ENCODE data around the gene STAT5B. TPM values are rescaled to one million over a fixed set of nuclear protein-coding genes. Genes with fewer than 3 reads are reported as not detected.

The STAT5B gene
- total and polyA plus RNA-seq, 4 donors: 18.0 to 106 (median 66.3) TPM

GRCh38 chr17:42289611-42290181, 13.5 kb upstream of the STAT5B start:
- peak in 1 of 2 donors; percentile 44 for DNase-seq
- no peak for ATAC-seq (ENCODE audit: low FRiP score)
- peaks cover 0 to 2% of the 10 kb centered on the region in 2 donors for H3K36me3 ChIP-seq (ENCODE audit: control insufficient read depth in 1 of 2, insufficient read depth in 2 of 2, low read length in 1 of 2)
- WGBS, 2 donors: 79 to 82% methylated on average over 9 of the region's 9 CpGs
- no peak overlapping the region for H3K4me3 ChIP-seq (ENCODE audit: low read length in 2 of 2)
- no peak overlapping the region for H3K27ac ChIP-seq (ENCODE audit: low read depth in 1 of 2, low read length in 2 of 2)
- no peaks in the 10 kb centered on the region for H3K9me3 ChIP-seq (ENCODE audit: control insufficient read depth, low read length)
- intact Hi-C loops (cut with DNase I): no loop called here
- H3K27me3 ChIP-seq (ENCODE audit: control insufficient read depth in 1 of 2, insufficient read depth in 2 of 2, low read length in 1 of 2): no peaks in the 10 kb centered on the region
- no peaks in the 10 kb centered on the region for H3K4me1 ChIP-seq (ENCODE audit: control insufficient read depth in 1 of 2, insufficient read depth in 2 of 2, low read length in 2 of 2)

DNA sequence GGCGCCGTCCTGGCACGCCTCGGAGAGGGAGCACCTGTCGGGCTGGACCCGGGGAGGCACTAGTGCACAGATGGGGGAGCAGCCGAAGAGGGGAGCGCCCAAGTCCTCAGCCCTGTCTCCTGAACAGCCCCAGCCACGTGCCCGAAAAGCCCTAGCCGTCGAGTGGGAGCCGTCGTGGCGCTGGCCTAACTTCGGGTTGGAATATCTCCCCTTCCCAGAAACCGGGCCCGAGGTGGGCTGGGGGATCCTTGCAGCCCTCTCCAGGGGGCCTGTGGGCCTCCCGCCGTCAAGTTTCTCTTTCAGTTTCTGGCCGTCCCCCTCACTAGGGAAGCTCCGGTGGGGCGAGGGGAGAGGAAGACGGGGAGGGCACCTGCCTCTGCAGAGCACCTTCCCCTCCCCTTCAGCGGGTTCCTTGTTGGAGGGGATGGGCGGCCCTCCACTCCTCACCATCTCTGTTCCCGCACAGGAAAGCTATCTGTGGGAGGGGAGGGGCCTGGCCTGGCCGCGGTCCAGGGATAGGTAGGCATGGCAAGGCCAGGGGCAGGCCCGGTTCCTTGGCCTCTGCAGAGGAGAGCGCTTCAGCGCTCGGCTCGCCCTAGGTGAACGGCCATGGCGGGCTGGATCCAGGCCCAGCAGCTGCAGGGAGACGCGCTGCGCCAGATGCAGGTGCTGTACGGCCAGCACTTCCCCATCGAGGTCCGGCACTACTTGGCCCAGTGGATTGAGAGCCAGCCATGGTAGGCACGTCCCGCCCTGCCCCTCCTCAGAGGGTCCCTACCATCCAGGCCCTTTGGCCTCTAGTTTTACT, 12.8 kb upstream of the STAT5B start:
- Histone ChIP-seq H3K36me3 (ENCODE audit: control insufficient read depth in 1 of 2, insufficient read depth in 2 of 2, low read length in 1 of 2) (no peaks in the 10 kb centered on the region), H3K4me3 (ENCODE audit: low read length in 2 of 2) (peak overlapping the region; percentile 81 to 86), H3K9me3 (ENCODE audit: control insufficient read depth, low read length) (no peaks in the 10 kb centered on the region), H3K27me3 (ENCODE audit: control insufficient read depth in 1 of 2, insufficient read depth in 2 of 2, low read length in 1 of 2) (no peaks in the 10 kb centered on the region), H3K27ac (ENCODE audit: low read depth in 1 of 2, low read length in 2 of 2) (peak overlapping the region; percentile 71 to 74), H3K4me1 (ENCODE audit: control insufficient read depth in 1 of 2, insufficient read depth in 2 of 2, low read length in 2 of 2) (no peaks in the 10 kb centered on the region)
- 62 to 63% methylated on average over 43 to 44 of the region's 44 CpGs for WGBS, 2 donors
- ATAC-seq (ENCODE audit: low FRiP score) (peak; percentile 35), DNase-seq (peak; percentile 68 to 79)
- intact Hi-C loops (cut with DNase I): no loop called here

DNA sequence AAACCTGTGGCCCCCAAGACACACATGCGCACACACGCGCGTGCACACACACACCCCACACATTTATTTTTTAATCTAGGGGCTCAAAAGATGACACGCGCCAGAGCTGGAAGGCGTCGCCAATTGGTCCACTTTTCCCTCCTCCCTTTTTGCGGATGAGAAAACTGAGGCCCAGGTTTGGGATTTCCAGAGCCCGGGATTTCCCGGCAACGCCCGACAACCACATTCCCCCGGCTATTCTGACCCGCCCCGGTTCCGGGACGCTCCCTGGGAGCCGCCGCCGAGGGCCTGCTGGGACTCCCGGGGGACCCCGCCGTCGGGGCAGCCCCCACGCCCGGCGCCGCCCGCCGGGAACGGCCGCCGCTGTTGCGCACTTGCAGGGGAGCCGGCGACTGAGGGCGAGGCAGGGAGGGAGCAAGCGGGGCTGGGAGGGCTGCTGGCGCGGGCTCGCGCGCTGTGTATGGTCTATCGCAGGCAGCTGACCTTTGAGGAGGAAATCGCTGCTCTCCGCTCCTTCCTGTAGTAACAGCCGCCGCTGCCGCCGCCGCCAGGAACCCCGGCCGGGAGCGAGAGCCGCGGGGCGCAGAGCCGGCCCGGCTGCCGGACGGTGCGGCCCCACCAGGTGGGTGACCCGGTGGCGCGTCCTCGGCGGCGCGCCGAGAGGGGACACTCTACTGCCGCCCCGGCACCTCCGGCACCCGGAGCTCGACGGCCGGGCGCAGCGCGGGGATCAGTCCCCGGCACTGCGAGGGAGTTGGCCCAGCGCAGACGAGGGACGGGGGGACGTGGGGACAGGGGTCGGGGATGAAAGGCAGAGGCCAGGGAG, 12.0 kb upstream of the STAT5B start, which contains the start of gene STAT5A:
Gene STAT5A (plus strand): TSS at position 522 of the 826 bp plus-strand sequence. CDS start 914 bp downstream, outside the sequence.
- DNase-seq: peak; percentile 96
- no peaks in the 10 kb centered on the region for H3K9me3 ChIP-seq (ENCODE audit: control insufficient read depth, low read length)
- intact Hi-C loops (cut with DNase I): no loop called here
- no peaks in the 10 kb centered on the region for H3K27me3 ChIP-seq (ENCODE audit: control insufficient read depth in 1 of 2, insufficient read depth in 2 of 2, low read length in 1 of 2)
- H3K36me3 ChIP-seq (ENCODE audit: control insufficient read depth in 1 of 2, insufficient read depth in 2 of 2, low read length in 1 of 2): no peaks in the 10 kb centered on the region
- H3K4me1 ChIP-seq (ENCODE audit: control insufficient read depth in 1 of 2, insufficient read depth in 2 of 2, low read length in 2 of 2): no peaks in the 10 kb centered on the region
- peak; percentile 89 for ATAC-seq (ENCODE audit: low FRiP score)
- WGBS, 2 donors: 2 to 3% methylated on average over 84 to 88 of the region's 88 CpGs
- peak within 1 kb of the TSS; percentile 71 to 74 for H3K27ac ChIP-seq (ENCODE audit: low read depth in 1 of 2, low read length in 2 of 2)
- H3K4me3 ChIP-seq (ENCODE audit: low read length in 2 of 2): peak within 1 kb of the TSS; percentile 81 to 86

DNA sequence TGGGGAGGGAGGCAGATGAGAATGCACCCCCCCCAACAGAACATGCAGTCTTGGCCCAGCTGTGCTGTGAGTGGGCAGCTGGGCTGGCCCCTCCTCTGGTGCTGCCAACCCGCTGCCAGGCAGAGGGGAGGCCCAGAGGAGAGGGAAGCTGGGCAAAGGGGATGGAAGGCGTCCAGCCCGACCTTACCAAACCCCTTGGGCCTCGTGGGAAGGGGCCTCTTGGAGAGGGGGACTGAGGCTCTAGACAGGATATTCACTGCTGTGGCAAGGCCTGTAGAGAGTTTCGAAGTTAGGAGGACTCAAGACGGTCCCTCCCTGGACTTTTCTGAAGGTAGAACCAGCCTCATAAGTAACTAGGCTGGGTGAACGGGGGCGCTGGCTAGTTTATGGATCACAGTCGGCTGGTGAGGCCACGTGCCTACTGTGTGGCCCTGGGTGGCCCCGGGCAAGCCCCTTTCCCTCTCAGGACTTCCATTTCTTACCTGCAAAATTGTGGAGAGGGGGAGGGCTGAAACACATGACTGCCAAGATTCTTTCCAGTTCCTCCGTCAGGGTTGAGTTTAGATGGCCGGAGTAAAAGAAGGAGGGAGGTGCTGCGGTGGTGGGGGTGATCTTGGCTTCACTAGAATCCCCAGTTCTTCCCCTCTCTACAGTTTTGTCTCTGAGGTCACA, 11.2 kb upstream of the STAT5B start:
- Histone ChIP-seq H3K4me1 (ENCODE audit: control insufficient read depth in 1 of 2, insufficient read depth in 2 of 2, low read length in 2 of 2) (no peaks in the 10 kb centered on the region), H3K4me3 (ENCODE audit: low read length in 2 of 2) (peak overlapping the region; percentile 81 to 86), H3K27me3 (ENCODE audit: control insufficient read depth in 1 of 2, insufficient read depth in 2 of 2, low read length in 1 of 2) (no peaks in the 10 kb centered on the region), H3K36me3 (ENCODE audit: control insufficient read depth in 1 of 2, insufficient read depth in 2 of 2, low read length in 1 of 2) (no peaks in the 10 kb centered on the region), H3K27ac (ENCODE audit: low read depth in 1 of 2, low read length in 2 of 2) (peak overlapping the region; percentile 32 to 71), H3K9me3 (ENCODE audit: control insufficient read depth, low read length) (no peaks in the 10 kb centered on the region)
- DNase-seq (peak; percentile 86 to 88), ATAC-seq (ENCODE audit: low FRiP score) (peak; percentile 81)
- WGBS, 2 donors: 1 to 2% methylated on average over 14 of the region's 14 CpGs
- intact Hi-C loops (cut with DNase I): no loop called here

DNA sequence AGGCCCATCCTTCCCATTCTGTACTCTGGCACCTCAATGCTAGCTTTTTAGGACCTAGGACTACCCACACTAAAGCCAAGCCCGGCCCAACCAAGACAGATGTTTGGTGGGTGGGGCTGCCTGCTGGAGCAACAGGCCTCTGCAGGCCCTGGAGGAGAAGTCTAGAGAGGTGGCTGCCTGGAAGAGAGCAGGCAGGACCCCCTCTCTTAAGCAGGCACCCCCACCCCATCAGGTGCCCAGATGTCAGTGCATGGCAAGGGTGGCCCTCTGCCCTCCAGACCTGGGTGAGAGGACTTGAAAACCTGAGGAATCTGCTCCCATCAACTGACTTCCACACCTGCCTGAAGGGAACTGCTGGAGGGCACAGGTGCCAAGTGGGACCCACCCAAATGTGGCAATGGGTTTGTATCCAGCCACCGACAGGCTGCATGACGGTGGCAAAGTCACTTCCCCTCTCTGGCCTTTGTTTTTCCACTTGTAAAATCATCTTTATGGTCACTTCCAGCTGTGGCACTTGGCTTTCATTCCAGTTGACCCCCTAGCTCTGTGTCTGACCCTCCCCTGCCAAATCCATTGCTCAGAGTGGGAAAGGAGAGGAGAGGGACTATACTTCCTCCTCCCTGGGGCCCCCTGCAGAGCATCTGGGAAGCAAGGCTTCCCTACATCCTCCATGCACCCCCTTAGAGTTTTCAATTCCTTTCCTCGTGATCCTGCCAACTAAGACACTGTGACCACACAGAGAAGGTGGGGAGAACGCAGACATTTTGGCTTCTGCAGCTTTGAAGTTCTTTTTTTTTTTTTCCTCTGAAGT, 10.4 kb upstream of the STAT5B start:
- 29 to 36% methylated on average over 5 of the region's 5 CpGs for WGBS, 2 donors
- H3K27ac ChIP-seq (ENCODE audit: low read depth in 1 of 2, low read length in 2 of 2): peak overlapping the region in 1 of 2 donors; percentile 45
- no peaks in the 10 kb centered on the region for H3K36me3 ChIP-seq (ENCODE audit: control insufficient read depth in 1 of 2, insufficient read depth in 2 of 2, low read length in 1 of 2)
- peak; percentile 65 to 76 for DNase-seq
- no peaks in the 10 kb centered on the region for H3K4me1 ChIP-seq (ENCODE audit: control insufficient read depth in 1 of 2, insufficient read depth in 2 of 2, low read length in 2 of 2)
- H3K27me3 ChIP-seq (ENCODE audit: control insufficient read depth in 1 of 2, insufficient read depth in 2 of 2, low read length in 1 of 2): no peaks in the 10 kb centered on the region
- no peak overlapping the region for H3K4me3 ChIP-seq (ENCODE audit: low read length in 2 of 2)
- no peaks in the 10 kb centered on the region for H3K9me3 ChIP-seq (ENCODE audit: control insufficient read depth, low read length)
- ATAC-seq (ENCODE audit: low FRiP score): no peak
- intact Hi-C loops (cut with DNase I): no loop called here

GRCh38 chr17:42285346-42286050, 9.3 kb upstream of the STAT5B start:
- H3K27me3 ChIP-seq (ENCODE audit: control insufficient read depth in 1 of 2, insufficient read depth in 2 of 2, low read length in 1 of 2): no peaks in the 10 kb centered on the region
- H3K9me3 ChIP-seq (ENCODE audit: control insufficient read depth, low read length): no peaks in the 10 kb centered on the region
- H3K36me3 ChIP-seq (ENCODE audit: control insufficient read depth in 1 of 2, insufficient read depth in 2 of 2, low read length in 1 of 2): no peaks in the 10 kb centered on the region
- no peak overlapping the region for H3K4me3 ChIP-seq (ENCODE audit: low read length in 2 of 2)
- WGBS, 2 donors: 92 to 93% methylated on average over 11 of the region's 11 CpGs
- intact Hi-C loops (cut with DNase I): no loop called here
- peak; percentile 20 to 28 for DNase-seq
- H3K4me1 ChIP-seq (ENCODE audit: control insufficient read depth in 1 of 2, insufficient read depth in 2 of 2, low read length in 2 of 2): no peaks in the 10 kb centered on the region
- H3K27ac ChIP-seq (ENCODE audit: low read depth in 1 of 2, low read length in 2 of 2): no peak overlapping the region
- ATAC-seq (ENCODE audit: low FRiP score): no peak

- Histone ChIP-seq H3K9me3 (ENCODE audit: control insufficient read depth, low read length) (no peaks in the 10 kb centered on the region), H3K4me3 (ENCODE audit: low read length in 2 of 2) (no peak overlapping the region), H3K4me1 (ENCODE audit: control insufficient read depth in 1 of 2, insufficient read depth in 2 of 2, low read length in 2 of 2) (no peaks in the 10 kb centered on the region), H3K27ac (ENCODE audit: low read depth in 1 of 2, low read length in 2 of 2) (no peak overlapping the region), H3K27me3 (ENCODE audit: control insufficient read depth in 1 of 2, insufficient read depth in 2 of 2, low read length in 1 of 2) (no peaks in the 10 kb centered on the region), H3K36me3 (ENCODE audit: control insufficient read depth in 1 of 2, insufficient read depth in 2 of 2, low read length in 1 of 2) (no peaks in the 10 kb centered on the region)
- WGBS, 2 donors: 95 to 96% methylated on average over 7 of the region's 7 CpGs
- DNase-seq: peak; percentile 29 to 69
- no peak for ATAC-seq (ENCODE audit: low FRiP score)
- intact Hi-C loops (cut with DNase I): no loop called here
These were observed 8.4 kb upstream of the STAT5B start for GRCh38 chr17:42284566-42284965.
